Measurements from ENCODE around the gene CCL3. TPM values are rescaled to one million over a fixed set of nuclear protein-coding genes. Genes with fewer than 3 reads are reported as not detected.

Gene CCL3
- total RNA-seq, 1 experiment from 2014 or later: not detected

- no peaks in the 10 kb centered on the region for H3K4me1 ChIP-seq
- H3K9me3 Mint-ChIP-seq (ENCODE audit: unreplicated experiment): peaks cover 17% of the 10 kb centered on the region
- no peak overlapping the region for H3K4me3 ChIP-seq (ENCODE audit: low read depth, low read length)
- H3K27me3 Mint-ChIP-seq (ENCODE audit: insufficient read depth, unreplicated experiment): peaks cover 8% of the 10 kb centered on the region
- H3K4me3 Mint-ChIP-seq (ENCODE audit: unreplicated experiment): no peak overlapping the region
- CTCF ChIA-PET: no interaction called here
- TF ChIP-seq CTCF (IDR thresholded peaks at IDR 0.05; ENCODE audit: insufficient read depth in 1 of 2, low read depth in 1 of 2, low read length in 1 of 2, severe bottlenecking in 1 of 2, unreplicated experiment in 1 of 2): no peak
- H3K27me3 ChIP-seq (replicated peaks; ENCODE audit: control insufficient read depth, insufficient read depth, low read length): no peaks in the 10 kb centered on the region
- no TSS peak for BruUV-seq (replicated peaks)
- no peaks in the 10 kb centered on the region for H3K36me3 ChIP-seq (ENCODE audit: control insufficient read depth, insufficient read depth, low read length)
- POLR2A ChIA-PET: no interaction called here
- intact Hi-C loops (cut with micrococcal nuclease; ENCODE audit: unreplicated experiment): no loop called here
- H3K4me1 Mint-ChIP-seq (ENCODE audit: low read depth, unreplicated experiment): no peaks in the 10 kb centered on the region
- DNase-seq: no peak
- H3K27ac Mint-ChIP-seq (ENCODE audit: unreplicated experiment): no peak overlapping the region
- H3K9me3 ChIP-seq: peaks cover 14% of the 10 kb centered on the region
- H3K36me3 Mint-ChIP-seq (ENCODE audit: insufficient read depth, unreplicated experiment): no peaks in the 10 kb centered on the region
These were observed 40.4 kb upstream of the CCL3 start for GRCh38 chr17:36130346-36130745.

GRCh38 chr17:36129616-36130015 lies 39.7 kb upstream of the CCL3 start:
- Mint-ChIP-seq H3K27me3 (ENCODE audit: insufficient read depth, unreplicated experiment) (peaks cover 8% of the 10 kb centered on the region), H3K4me1 (ENCODE audit: low read depth, unreplicated experiment) (no peaks in the 10 kb centered on the region), H3K9me3 (ENCODE audit: unreplicated experiment) (peaks cover 18% of the 10 kb centered on the region), H3K36me3 (ENCODE audit: insufficient read depth, unreplicated experiment) (no peaks in the 10 kb centered on the region), H3K27ac (ENCODE audit: unreplicated experiment) (no peak overlapping the region), H3K4me3 (ENCODE audit: unreplicated experiment) (no peak overlapping the region)
- ChIA-PET POLR2A (no interaction called here), CTCF (no interaction called here)
- Histone ChIP-seq H3K4me3 (ENCODE audit: low read depth, low read length) (no peak overlapping the region), H3K9me3 (peaks cover 17% of the 10 kb centered on the region), H3K4me1 (no peaks in the 10 kb centered on the region), H3K36me3 (ENCODE audit: control insufficient read depth, insufficient read depth, low read length) (no peaks in the 10 kb centered on the region), H3K27me3 (replicated peaks; ENCODE audit: control insufficient read depth, insufficient read depth, low read length) (no peaks in the 10 kb centered on the region)
- intact Hi-C loops (cut with micrococcal nuclease; ENCODE audit: unreplicated experiment): no loop called here
- no peak for DNase-seq
- BruUV-seq (replicated peaks): no TSS peak
- TF ChIP-seq CTCF (IDR thresholded peaks at IDR 0.05; ENCODE audit: insufficient read depth in 1 of 2, low read depth in 1 of 2, low read length in 1 of 2, severe bottlenecking in 1 of 2, unreplicated experiment in 1 of 2): no peak

- intact Hi-C loops (cut with micrococcal nuclease; ENCODE audit: unreplicated experiment): no loop called here
- ChIA-PET CTCF (no interaction called here), POLR2A (no interaction called here)
- Histone ChIP-seq H3K9me3 (peaks cover 17% of the 10 kb centered on the region), H3K4me3 (ENCODE audit: low read depth, low read length) (no peak overlapping the region), H3K27me3 (replicated peaks; ENCODE audit: control insufficient read depth, insufficient read depth, low read length) (no peaks in the 10 kb centered on the region), H3K36me3 (ENCODE audit: control insufficient read depth, insufficient read depth, low read length) (no peaks in the 10 kb centered on the region), H3K4me1 (no peaks in the 10 kb centered on the region)
- no peak for TF ChIP-seq CTCF (IDR thresholded peaks at IDR 0.05; ENCODE audit: insufficient read depth in 1 of 2, low read depth in 1 of 2, low read length in 1 of 2, severe bottlenecking in 1 of 2, unreplicated experiment in 1 of 2)
- no peak overlapping the region for H3K27ac Mint-ChIP-seq (ENCODE audit: unreplicated experiment)
- no peak overlapping the region for H3K4me3 Mint-ChIP-seq (ENCODE audit: unreplicated experiment)
- peaks cover 8% of the 10 kb centered on the region for H3K27me3 Mint-ChIP-seq (ENCODE audit: insufficient read depth, unreplicated experiment)
- no peaks in the 10 kb centered on the region for H3K36me3 Mint-ChIP-seq (ENCODE audit: insufficient read depth, unreplicated experiment)
- no peaks in the 10 kb centered on the region for H3K4me1 Mint-ChIP-seq (ENCODE audit: low read depth, unreplicated experiment)
- peaks cover 18% of the 10 kb centered on the region for H3K9me3 Mint-ChIP-seq (ENCODE audit: unreplicated experiment)
- BruUV-seq (replicated peaks): no TSS peak
- no peak for DNase-seq
These were observed 38.6 kb upstream of the CCL3 start for GRCh38 chr17:36128411-36128978.

Measured in Caco-2 (cell line).